HepG2 (cell line): ENCODE measurements around the gene CARS2. TPM values are rescaled to one million over a fixed set of nuclear protein-coding genes. Genes with fewer than 3 reads are reported as not detected.
A peak's percentile ranks its signal among the peaks of the same experiment; 100 is the strongest.

Experiments used
- ARNT ChIP-seq: fragments of 450-650 bp; IDR thresholded peaks from 2 replicates; pipeline ENCODE4 v1.6.1; 2017
- CCDC6 ChIP-seq: sonication (generic); formaldehyde crosslinking; IDR thresholded peaks from 2 replicates; pipeline ENCODE4 v1.8.1; 2022; ENCODE audit warnings: mild to moderate bottlenecking, missing genetic modification reagents, moderate library complexity
- DMAP1 ChIP-seq: IDR thresholded peaks from 2 replicates; pipeline ENCODE4 v1.6.1; 2016
- E2F1 ChIP-seq: sonication (generic); formaldehyde crosslinking; IDR thresholded peaks from 2 replicates; pipeline ENCODE4 v1.5.0; 2020; ENCODE audit warnings: missing genetic modification reagents
- ELF3 ChIP-seq: IDR thresholded peaks from 2 replicates; pipeline ENCODE4 v1.6.1; 2016; ENCODE audit warnings: missing genetic modification reagents, missing compliant biosample characterization
- ERF ChIP-seq: IDR thresholded peaks from 2 replicates; pipeline ENCODE4 v1.6.1; 2018; ENCODE audit warnings: missing biosample characterization, missing genetic modification reagents
- FOSL1 ChIP-seq: sonication (generic); formaldehyde crosslinking; IDR thresholded peaks from 2 replicates; pipeline ENCODE4 v1.9.0; 2021; ENCODE audit warnings: missing genetic modification reagents, borderline replicate concordance
- IRF9 ChIP-seq: sonication (generic); formaldehyde crosslinking; IDR thresholded peaks from 2 replicates; pipeline ENCODE4 v1.8.0; 2022; ENCODE audit warnings: missing genetic modification reagents, mild to moderate bottlenecking, borderline replicate concordance
- KDM4B ChIP-seq: sonication (generic); formaldehyde crosslinking; IDR thresholded peaks from 2 replicates; pipeline ENCODE4 v1.4.0; 2020; ENCODE audit warnings: missing genetic modification reagents
- NR0B2 ChIP-seq: sonication (generic); formaldehyde crosslinking; IDR thresholded peaks from 2 replicates; pipeline ENCODE4 v1.4.0; 2020; ENCODE audit warnings: mild to moderate bottlenecking, missing genetic modification reagents
- NR2F6 ChIP-seq, 2 experiments: IDR thresholded peaks; 2 replicates each; pipeline ENCODE4 v1.6.1; 2016; ENCODE audit warnings: antibody characterized with exemption in 1 of 2, mild to moderate bottlenecking in 1 of 2
- PHF20 ChIP-seq: sonication (generic); formaldehyde crosslinking; IDR thresholded peaks from 2 replicates; pipeline ENCODE4 v1.5.0; 2020; ENCODE audit warnings: mild to moderate bottlenecking, missing genetic modification reagents
- PHF5A ChIP-seq: IDR thresholded peaks from one replicate; pipeline ENCODE4 v1.6.1; 2018; ENCODE audit warnings: low read depth, missing genetic modification reagents; ENCODE audit not compliant: unreplicated experiment
- POLR2A ChIP-seq, 2 experiments: IDR thresholded peaks; 2 replicates each; pipeline ENCODE4 v1.6.1; 2011; ENCODE audit warnings: low read depth in 2 of 2, low read length in 2 of 2, mild to moderate bottlenecking in 1 of 2, moderate library complexity in 1 of 2; ENCODE audit not compliant: insufficient read depth in 1 of 2
- ZBTB37 ChIP-seq: sonication (generic); formaldehyde crosslinking; IDR thresholded peaks from 2 replicates; pipeline ENCODE4 v1.4.0; 2020; ENCODE audit warnings: mild to moderate bottlenecking, missing genetic modification reagents
- ZNF274 ChIP-seq: sonication (generic); formaldehyde crosslinking; IDR thresholded peaks from 2 replicates; pipeline ENCODE4 v1.5.1; 2020; ENCODE audit warnings: mild to moderate bottlenecking, missing genetic modification reagents
- ZNF746 ChIP-seq: sonication (generic); formaldehyde crosslinking; IDR thresholded peaks from 2 replicates; pipeline ENCODE4 v1.8.0; 2022; ENCODE audit warnings: mild to moderate bottlenecking, missing genetic modification reagents
- polyA plus RNA-seq, 8 experiments: library from polyadenylated mRNA; depleted of rRNA in 3 of 8; stranded (reverse) in 7 of 8; unstranded in 1 of 8; fragments of >200 nt; fragmentation: Illumina TruSeq in 4 of 8; extraction: Trizol in 4 of 8; gene quantifications; 2 replicates each; pipeline versions ENCODE4 v1.2.1 to v1.2.3, GENCODE V29; 2011 to 2016; ENCODE audit warnings: low read depth in 4 of 8, missing spikeins in 1 of 8, mixed read lengths in 1 of 8; ENCODE audit not compliant: insufficient read depth in 1 of 8
- total RNA-seq, 5 experiments: library from RNA; depleted of rRNA; stranded (reverse); fragments of >200 nt; fragmentation: Illumina TruSeq; extraction: Trizol; gene quantifications; 2 replicates each; pipeline ENCODE4 v1.2.3, GENCODE V29; 2016; ENCODE audit warnings: low read depth in 1 of 5
- TF ChIP-seq, protein P1 (sequence below): IDR thresholded peaks from 2 replicates; pipeline ENCODE4 v1.6.1; 2016; ENCODE audit warnings: mild to moderate bottlenecking
- TF ChIP-seq, protein P2 (sequence below): sonication (generic); formaldehyde crosslinking; IDR thresholded peaks from 2 replicates; pipeline ENCODE4 v1.5.1; 2020; ENCODE audit warnings: missing genetic modification reagents, mild to moderate bottlenecking, borderline replicate concordance
- TF ChIP-seq, protein P3 (sequence below): sonication (generic); formaldehyde crosslinking; IDR thresholded peaks from 2 replicates; pipeline ENCODE4 v1.5.0; 2020; ENCODE audit warnings: mild to moderate bottlenecking, missing genetic modification reagents, moderate library complexity

Gene CARS2
- total and polyA plus RNA-seq, 2 of the 13 experiments (the other 11 are each of a cell fraction or from before 2014, with no cell fraction given) = 41.1 to 59.3 TPM

- no peak for TF ChIP-seq ZBTB37
- TF ChIP-seq, protein P1, sequence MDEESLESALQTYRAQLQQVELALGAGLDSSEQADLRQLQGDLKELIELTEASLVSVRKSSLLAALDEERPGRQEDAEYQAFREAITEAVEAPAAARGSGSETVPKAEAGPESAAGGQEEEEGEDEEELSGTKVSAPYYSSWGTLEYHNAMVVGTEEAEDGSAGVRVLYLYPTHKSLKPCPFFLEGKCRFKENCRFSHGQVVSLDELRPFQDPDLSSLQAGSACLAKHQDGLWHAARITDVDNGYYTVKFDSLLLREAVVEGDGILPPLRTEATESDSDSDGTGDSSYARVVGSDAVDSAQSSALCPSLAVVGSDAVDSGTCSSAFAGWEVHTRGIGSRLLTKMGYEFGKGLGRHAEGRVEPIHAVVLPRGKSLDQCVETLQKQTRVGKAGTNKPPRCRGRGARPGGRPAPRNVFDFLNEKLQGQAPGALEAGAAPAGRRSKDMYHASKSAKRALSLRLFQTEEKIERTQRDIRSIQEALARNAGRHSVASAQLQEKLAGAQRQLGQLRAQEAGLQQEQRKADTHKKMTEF (CRISPR knock-in tag) = peak; percentile 73; the same call in 1 of the 2 replicates
- TF ChIP-seq IRF9 (CRISPR knock-in tag) = peak; percentile 65; the same call in 1 of the 2 replicates
- TF ChIP-seq NR0B2 (CRISPR knock-in tag) = peak; percentile 80; the same call in 1 of the 2 replicates
- TF ChIP-seq ARNT = no peak
- TF ChIP-seq DMAP1 (CRISPR knock-in tag) = peak; percentile 70; the same call in 1 of the 2 replicates
- TF ChIP-seq ELF3 = peak; percentile 65; the same call in 1 of the 2 replicates
- no peak for TF ChIP-seq FOSL1 (CRISPR knock-in tag)
- peak; percentile 80; the same call in 1 of the 2 replicates for TF ChIP-seq CCDC6
- peak; percentile 71 for TF ChIP-seq PHF20 (CRISPR knock-in tag)
- TF ChIP-seq ZNF746 (CRISPR knock-in tag) = no peak
- TF ChIP-seq, protein P2, sequence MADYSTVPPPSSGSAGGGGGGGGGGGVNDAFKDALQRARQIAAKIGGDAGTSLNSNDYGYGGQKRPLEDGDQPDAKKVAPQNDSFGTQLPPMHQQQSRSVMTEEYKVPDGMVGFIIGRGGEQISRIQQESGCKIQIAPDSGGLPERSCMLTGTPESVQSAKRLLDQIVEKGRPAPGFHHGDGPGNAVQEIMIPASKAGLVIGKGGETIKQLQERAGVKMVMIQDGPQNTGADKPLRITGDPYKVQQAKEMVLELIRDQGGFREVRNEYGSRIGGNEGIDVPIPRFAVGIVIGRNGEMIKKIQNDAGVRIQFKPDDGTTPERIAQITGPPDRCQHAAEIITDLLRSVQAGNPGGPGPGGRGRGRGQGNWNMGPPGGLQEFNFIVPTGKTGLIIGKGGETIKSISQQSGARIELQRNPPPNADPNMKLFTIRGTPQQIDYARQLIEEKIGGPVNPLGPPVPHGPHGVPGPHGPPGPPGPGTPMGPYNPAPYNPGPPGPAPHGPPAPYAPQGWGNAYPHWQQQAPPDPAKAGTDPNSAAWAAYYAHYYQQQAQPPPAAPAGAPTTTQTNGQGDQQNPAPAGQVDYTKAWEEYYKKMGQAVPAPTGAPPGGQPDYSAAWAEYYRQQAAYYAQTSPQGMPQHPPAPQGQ = no peak
- TF ChIP-seq, protein P3, sequence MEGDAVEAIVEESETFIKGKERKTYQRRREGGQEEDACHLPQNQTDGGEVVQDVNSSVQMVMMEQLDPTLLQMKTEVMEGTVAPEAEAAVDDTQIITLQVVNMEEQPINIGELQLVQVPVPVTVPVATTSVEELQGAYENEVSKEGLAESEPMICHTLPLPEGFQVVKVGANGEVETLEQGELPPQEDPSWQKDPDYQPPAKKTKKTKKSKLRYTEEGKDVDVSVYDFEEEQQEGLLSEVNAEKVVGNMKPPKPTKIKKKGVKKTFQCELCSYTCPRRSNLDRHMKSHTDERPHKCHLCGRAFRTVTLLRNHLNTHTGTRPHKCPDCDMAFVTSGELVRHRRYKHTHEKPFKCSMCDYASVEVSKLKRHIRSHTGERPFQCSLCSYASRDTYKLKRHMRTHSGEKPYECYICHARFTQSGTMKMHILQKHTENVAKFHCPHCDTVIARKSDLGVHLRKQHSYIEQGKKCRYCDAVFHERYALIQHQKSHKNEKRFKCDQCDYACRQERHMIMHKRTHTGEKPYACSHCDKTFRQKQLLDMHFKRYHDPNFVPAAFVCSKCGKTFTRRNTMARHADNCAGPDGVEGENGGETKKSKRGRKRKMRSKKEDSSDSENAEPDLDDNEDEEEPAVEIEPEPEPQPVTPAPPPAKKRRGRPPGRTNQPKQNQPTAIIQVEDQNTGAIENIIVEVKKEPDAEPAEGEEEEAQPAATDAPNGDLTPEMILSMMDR (CRISPR knock-in tag) = peak; percentile 61
- 0 out of 2 replicates have a peak, but pooled peaks have one; percentile 52 for TF ChIP-seq E2F1
- TF ChIP-seq ERF = peak; percentile 41; the same call in 1 of the 2 replicates
- TF ChIP-seq PHF5A (CRISPR knock-in tag) = no peak
- TF ChIP-seq ZNF274 (CRISPR knock-in tag) = no peak
- peak in 1 of 2 experiments; percentile 78; a peak in 2 of 4 replicates for TF ChIP-seq POLR2A (IDR thresholded peaks at IDR 0.05; ENCODE audit: insufficient read depth in 1 of 2, low read depth in 2 of 2, low read length in 2 of 2)
- TF ChIP-seq KDM4B (CRISPR knock-in tag) = 0 out of 2 replicates have a peak, but pooled peaks have one; percentile 77
- no peak for TF ChIP-seq NR2F6 (IDR thresholded peaks at IDR 0.05)
- TF ChIP-seq NR2F6 (CRISPR knock-in tag; IDR thresholded peaks at IDR 0.05) = peak; percentile 36; the same call in 1 of the 2 replicates
These were observed at the start of gene CARS2 (continued) for GRCh38 chr13:110705826-110706569.
